GM12878 (cell line): ENCODE measurements around the gene AKR1A1. TPM values are rescaled to one million over a fixed set of nuclear protein-coding genes. Genes with fewer than 3 reads are reported as not detected.

Source experiments
- BCL11A ChIP-seq: IDR thresholded peaks from 2 replicates; pipeline ENCODE4 v1.6.1; 2011; ENCODE audit warnings: low read depth, low read length
- BMI1 ChIP-seq: fragments of 450-650 bp; IDR thresholded peaks from 2 replicates; pipeline ENCODE4 v1.6.1; 2016; ENCODE audit warnings: mild to moderate bottlenecking, moderate library complexity, borderline replicate concordance
- BRCA1 ChIP-seq: IDR thresholded peaks from 2 replicates; pipeline ENCODE4 v1.6.1; 2011; ENCODE audit warnings: low read depth, low read length, improper control_type of control experiment
- CBX5 ChIP-seq: sonication (generic); IDR thresholded peaks from 2 replicates; pipeline ENCODE4 v1.6.1; 2016; ENCODE audit warnings: low read depth, moderate library complexity, mild to moderate bottlenecking, inconsistent platforms
- CREM ChIP-seq: IDR thresholded peaks from 2 replicates; pipeline ENCODE4 v1.6.1; 2014; ENCODE audit warnings: antibody characterized with exemption, low read depth
- EGR1 ChIP-seq, 2 experiments: IDR thresholded peaks; 1 replicate in 1 of 2; 2 replicates in 1 of 2; pipeline ENCODE4 v1.6.1; 2011 to 2012; ENCODE audit warnings: low read depth in 2 of 2, low read length in 2 of 2, borderline replicate concordance in 1 of 2, mild to moderate bottlenecking in 1 of 2, moderate library complexity in 1 of 2
- JUNB ChIP-seq: IDR thresholded peaks from 2 replicates; pipeline ENCODE4 v1.6.1; 2016; ENCODE audit warnings: antibody characterized with exemption, mild to moderate bottlenecking
- LARP7 ChIP-seq: fragments of 450-650 bp; IDR thresholded peaks from 2 replicates; pipeline ENCODE4 v1.6.1; 2017; ENCODE audit warnings: mild to moderate bottlenecking
- PAX5 ChIP-seq: IDR thresholded peaks from 2 replicates; pipeline ENCODE4 v1.6.1; 2011; ENCODE audit warnings: low read depth, low read length, borderline replicate concordance
- PBX3 ChIP-seq: IDR thresholded peaks from 2 replicates; pipeline ENCODE4 v1.6.1; 2011; ENCODE audit warnings: mild to moderate bottlenecking, low read depth, low read length, moderate library complexity; ENCODE audit not compliant: insufficient replicate concordance
- PKNOX1 ChIP-seq: fragments of 450-650 bp; IDR thresholded peaks from 2 replicates; pipeline ENCODE4 v1.6.1; 2016; ENCODE audit warnings: mild to moderate bottlenecking
- RBBP5 ChIP-seq: fragments of 200-600 bp; sonication (generic); conservative IDR thresholded peaks from 2 replicates; pipeline ENCODE4 v1.6.1; 2016
- SMARCA5 ChIP-seq: fragments of 450-650 bp; IDR thresholded peaks from 2 replicates; pipeline ENCODE4 v1.6.1; 2017; ENCODE audit warnings: mild to moderate bottlenecking
- ZNF24 ChIP-seq: fragments of 450-650 bp; IDR thresholded peaks from 2 replicates; pipeline ENCODE4 v1.6.1; 2017; ENCODE audit warnings: antibody characterized with exemption, mild to moderate bottlenecking
- polyA plus RNA-seq, 11 experiments: library from polyadenylated mRNA; depleted of rRNA in 4 of 11; unstranded in 6 of 11; stranded (reverse) in 5 of 11; fragments of >200 nt; fragmentation: Nextera tagmentation in 4 of 11; fragmentation: Illumina TruSeq in 1 of 11; extraction: Ambion mirVana in 4 of 11; extraction: Trizol in 1 of 11; gene quantifications; 1 replicate in 1 of 11; 2 replicates in 10 of 11; pipeline versions ENCODE4 v1.2.1 to v1.2.3, GENCODE V29; 2011 to 2016; ENCODE audit warnings: inconsistent platforms in 2 of 11, missing spikeins in 2 of 11, low read depth in 1 of 11
- total RNA-seq, 4 experiments: library from RNA; depleted of rRNA in 3 of 4; stranded (reverse); fragments of >200 nt in 3 of 4; fragmentation: Illumina TruSeq in 1 of 4; extraction: Trizol in 1 of 4; gene quantifications; 2 replicates each; pipeline versions ENCODE4 v1.2.1 to v1.2.3, GENCODE V29; 2013 to 2021
- TF ChIP-seq, protein P1 (sequence below): fragments of 450-650 bp; formaldehyde crosslinking; IDR thresholded peaks from 2 replicates; pipeline ENCODE4 v1.4.0; 2020; ENCODE audit warnings: mild to moderate bottlenecking, moderate library complexity
- TF ChIP-seq, protein P2 (sequence below): fragments of 450-650 bp; IDR thresholded peaks from 2 replicates; pipeline ENCODE4 v1.6.1; 2018; ENCODE audit warnings: mild to moderate bottlenecking, low read depth, moderate library complexity; ENCODE audit not compliant: partially characterized antibody
- TF ChIP-seq, protein P3 (sequence below): fragments of 450-650 bp; formaldehyde crosslinking; IDR thresholded peaks from 2 replicates; pipeline ENCODE4 v1.4.0; 2022; ENCODE audit warnings: mild to moderate bottlenecking, moderate library complexity

Gene AKR1A1
- total and polyA plus RNA-seq, 10 of the 15 experiments (the other 5 are each of a cell fraction or from before 2014, with no cell fraction given) = 187 to 335 (median 241) TPM

GRCh38 chr1:45543581-45544417 lies 6.8 kb upstream of the AKR1A1 start (continued):
- TF ChIP-seq PKNOX1 (peak; percentile 84), CREM (peak; percentile 93), BRCA1 (no peak), JUNB (peak; percentile 69; the same call in 1 of the 2 replicates), PAX5 (peak; percentile 93), RBBP5 (no peak), LARP7 (0 out of 2 replicates have a peak, but pooled peaks have one; percentile 27), SMARCA5 (peak; percentile 53), BCL11A (peak; percentile 87), CBX5 (no peak; the same call in 1 of the 2 replicates), PBX3 (peak; percentile 72), BMI1 (peak; percentile 76), EGR1 (IDR thresholded peaks at IDR 0.05; ENCODE audit: borderline replicate concordance in 1 of 2, low read depth in 2 of 2, low read length in 2 of 2) (peak in 1 of 2 experiments; percentile 90; a peak in 2 of 3 replicates), ZNF24 (peak; percentile 70)
- TF ChIP-seq, protein P1, sequence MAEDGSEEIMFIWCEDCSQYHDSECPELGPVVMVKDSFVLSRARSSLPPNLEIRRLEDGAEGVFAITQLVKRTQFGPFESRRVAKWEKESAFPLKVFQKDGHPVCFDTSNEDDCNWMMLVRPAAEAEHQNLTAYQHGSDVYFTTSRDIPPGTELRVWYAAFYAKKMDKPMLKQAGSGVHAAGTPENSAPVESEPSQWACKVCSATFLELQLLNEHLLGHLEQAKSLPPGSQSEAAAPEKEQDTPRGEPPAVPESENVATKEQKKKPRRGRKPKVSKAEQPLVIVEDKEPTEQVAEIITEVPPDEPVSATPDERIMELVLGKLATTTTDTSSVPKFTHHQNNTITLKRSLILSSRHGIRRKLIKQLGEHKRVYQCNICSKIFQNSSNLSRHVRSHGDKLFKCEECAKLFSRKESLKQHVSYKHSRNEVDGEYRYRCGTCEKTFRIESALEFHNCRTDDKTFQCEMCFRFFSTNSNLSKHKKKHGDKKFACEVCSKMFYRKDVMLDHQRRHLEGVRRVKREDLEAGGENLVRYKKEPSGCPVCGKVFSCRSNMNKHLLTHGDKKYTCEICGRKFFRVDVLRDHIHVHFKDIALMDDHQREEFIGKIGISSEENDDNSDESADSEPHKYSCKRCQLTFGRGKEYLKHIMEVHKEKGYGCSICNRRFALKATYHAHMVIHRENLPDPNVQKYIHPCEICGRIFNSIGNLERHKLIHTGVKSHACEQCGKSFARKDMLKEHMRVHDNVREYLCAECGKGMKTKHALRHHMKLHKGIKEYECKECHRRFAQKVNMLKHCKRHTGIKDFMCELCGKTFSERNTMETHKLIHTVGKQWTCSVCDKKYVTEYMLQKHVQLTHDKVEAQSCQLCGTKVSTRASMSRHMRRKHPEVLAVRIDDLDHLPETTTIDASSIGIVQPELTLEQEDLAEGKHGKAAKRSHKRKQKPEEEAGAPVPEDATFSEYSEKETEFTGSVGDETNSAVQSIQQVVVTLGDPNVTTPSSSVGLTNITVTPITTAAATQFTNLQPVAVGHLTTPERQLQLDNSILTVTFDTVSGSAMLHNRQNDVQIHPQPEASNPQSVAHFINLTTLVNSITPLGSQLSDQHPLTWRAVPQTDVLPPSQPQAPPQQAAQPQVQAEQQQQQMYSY (CRISPR knock-in tag) = no peak
- TF ChIP-seq, protein P2, sequence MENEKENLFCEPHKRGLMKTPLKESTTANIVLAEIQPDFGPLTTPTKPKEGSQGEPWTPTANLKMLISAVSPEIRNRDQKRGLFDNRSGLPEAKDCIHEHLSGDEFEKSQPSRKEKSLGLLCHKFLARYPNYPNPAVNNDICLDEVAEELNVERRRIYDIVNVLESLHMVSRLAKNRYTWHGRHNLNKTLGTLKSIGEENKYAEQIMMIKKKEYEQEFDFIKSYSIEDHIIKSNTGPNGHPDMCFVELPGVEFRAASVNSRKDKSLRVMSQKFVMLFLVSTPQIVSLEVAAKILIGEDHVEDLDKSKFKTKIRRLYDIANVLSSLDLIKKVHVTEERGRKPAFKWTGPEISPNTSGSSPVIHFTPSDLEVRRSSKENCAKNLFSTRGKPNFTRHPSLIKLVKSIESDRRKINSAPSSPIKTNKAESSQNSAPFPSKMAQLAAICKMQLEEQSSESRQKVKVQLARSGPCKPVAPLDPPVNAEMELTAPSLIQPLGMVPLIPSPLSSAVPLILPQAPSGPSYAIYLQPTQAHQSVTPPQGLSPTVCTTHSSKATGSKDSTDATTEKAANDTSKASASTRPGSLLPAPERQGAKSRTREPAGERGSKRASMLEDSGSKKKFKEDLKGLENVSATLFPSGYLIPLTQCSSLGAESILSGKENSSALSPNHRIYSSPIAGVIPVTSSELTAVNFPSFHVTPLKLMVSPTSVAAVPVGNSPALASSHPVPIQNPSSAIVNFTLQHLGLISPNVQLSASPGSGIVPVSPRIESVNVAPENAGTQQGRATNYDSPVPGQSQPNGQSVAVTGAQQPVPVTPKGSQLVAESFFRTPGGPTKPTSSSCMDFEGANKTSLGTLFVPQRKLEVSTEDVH = no peak
- TF ChIP-seq, protein P3, sequence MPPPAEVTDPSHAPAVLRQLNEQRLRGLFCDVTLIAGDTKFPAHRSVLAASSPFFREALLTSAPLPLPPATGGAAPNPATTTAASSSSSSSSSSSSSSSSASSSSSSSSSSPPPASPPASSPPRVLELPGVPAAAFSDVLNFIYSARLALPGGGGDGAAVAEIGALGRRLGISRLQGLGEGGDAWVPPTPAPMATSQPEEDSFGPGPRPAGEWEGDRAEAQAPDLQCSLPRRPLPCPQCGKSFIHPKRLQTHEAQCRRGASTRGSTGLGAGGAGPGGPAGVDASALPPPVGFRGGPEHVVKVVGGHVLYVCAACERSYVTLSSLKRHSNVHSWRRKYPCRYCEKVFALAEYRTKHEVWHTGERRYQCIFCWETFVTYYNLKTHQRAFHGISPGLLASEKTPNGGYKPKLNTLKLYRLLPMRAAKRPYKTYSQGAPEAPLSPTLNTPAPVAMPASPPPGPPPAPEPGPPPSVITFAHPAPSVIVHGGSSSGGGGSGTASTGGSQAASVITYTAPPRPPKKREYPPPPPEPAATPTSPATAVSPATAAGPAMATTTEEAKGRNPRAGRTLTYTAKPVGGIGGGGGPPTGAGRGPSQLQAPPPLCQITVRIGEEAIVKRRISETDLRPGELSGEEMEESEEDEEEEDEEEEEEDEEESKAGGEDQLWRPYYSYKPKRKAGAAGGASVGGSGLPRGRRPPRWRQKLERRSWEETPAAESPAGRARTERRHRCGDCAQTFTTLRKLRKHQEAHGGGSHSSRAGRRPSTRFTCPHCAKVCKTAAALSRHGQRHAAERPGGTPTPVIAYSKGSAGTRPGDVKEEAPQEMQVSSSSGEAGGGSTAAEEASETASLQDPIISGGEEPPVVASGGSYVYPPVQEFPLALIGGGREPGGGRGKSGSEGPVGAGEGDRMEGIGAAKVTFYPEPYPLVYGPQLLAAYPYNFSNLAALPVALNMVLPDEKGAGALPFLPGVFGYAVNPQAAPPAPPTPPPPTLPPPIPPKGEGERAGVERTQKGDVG (CRISPR knock-in tag) = no peak
